ENCODE data around the gene CMPK2. TPM values are rescaled to one million over a fixed set of nuclear protein-coding genes. Genes with fewer than 3 reads are reported as not detected.

Gene CMPK2
- total and polyA plus RNA-seq, 9 of the 15 experiments (the other 6 are each of a cell fraction or from before 2014, with no cell fraction given), result 2.6 to 10.5 (median 5.0) TPM

GRCh38 chr2:6813573-6813972 is 52.1 kb downstream of the CMPK2 start:
- H3K4me2 ChIP-seq (ENCODE audit: insufficient read depth, low read length), result no peak overlapping the region
- no peak overlapping the region for H3K9ac ChIP-seq (ENCODE audit: insufficient read depth in 1 of 2, low read depth in 2 of 2, low read length in 2 of 2)
- peaks cover 25 to 59% of the 10 kb centered on the region in 2 experiments; a peak in 4 of 5 replicates for H3K27me3 ChIP-seq (ENCODE audit: control insufficient read depth in 2 of 2, insufficient read depth in 2 of 2, low read length in 2 of 2)
- intact Hi-C loops (cut with micrococcal nuclease), result no loop called here
- H3K9me3 ChIP-seq (replicated peaks; ENCODE audit: control insufficient read depth, insufficient read depth, low read depth, low read length), result no peaks in the 10 kb centered on the region; the same call in 1 of the 2 replicates
- no peak for DNase-seq (ENCODE audit: extremely low read depth in 1 of 4, low spot score in 3 of 4)
- POLR2A ChIA-PET, result no interaction called here
- H3K4me3 ChIP-seq, result no peak overlapping the region
- CTCF ChIA-PET (ENCODE audit: low intra/inter-chr PET ratio), result no interaction called here
- FAIRE-seq, result no peak
- H4K20me1 ChIP-seq (replicated peaks; ENCODE audit: control insufficient read depth, insufficient read depth, low read length), result no peaks in the 10 kb centered on the region
- H3K9me1 ChIP-seq (ENCODE audit: control insufficient read depth, insufficient read depth, low read length), result no peaks in the 10 kb centered on the region
- H3K79me2 ChIP-seq (ENCODE audit: control insufficient read depth, insufficient read depth, low read length), result no peaks in the 10 kb centered on the region
- H3K27ac ChIP-seq (ENCODE audit: extremely low read depth, low read depth, low read length), result no peak overlapping the region
- no peak overlapping the region for H2AFZ ChIP-seq (ENCODE audit: low read depth, low read length)
- TF ChIP-seq ZNF512 (tag; IDR thresholded peaks at IDR 0.05), result peak; percentile 67
- no peak for TF ChIP-seq MAX (CRISPR knock-in tag; IDR thresholded peaks at IDR 0.05)
- H3K4me1 ChIP-seq (replicated peaks in 1 of 2; ENCODE audit: control insufficient read depth in 2 of 2, insufficient read depth in 2 of 2, low read length in 2 of 2), result no peaks in the 10 kb centered on the region
- 13% methylated on average over 1 of the region's 2 CpGs for WGBS (ENCODE audit: insufficient coverage, low coverage, missing lambda C conversion rate)
- no TSS peak for BruUV-seq (replicated peaks)
- H3K36me3 ChIP-seq (ENCODE audit: control insufficient read depth, insufficient read depth, low read length), result no peaks in the 10 kb centered on the region
- ATAC-seq, result no peak
- in situ Hi-C loops (cut with MboI), result no loop called here

Data from K562 (cell line).